HEK293 (cell line): ENCODE results near the gene TIAM1.

Source experiments
- CTCF ChIA-PET: fragments of 350-600 bp; formaldehyde crosslinking; extraction: SDS; loops from one replicate; lab custom pipeline; 2021; ENCODE audit warnings: antibody characterized with exemption; lab: Yijun Ruan, JAX
- POLR2A ChIA-PET: fragments of 300-600 bp; formaldehyde crosslinking; extraction: SDS; loops from one replicate; lab custom pipeline; 2020; ENCODE audit warnings: antibody characterized with exemption, inconsistent platforms; lab: Yijun Ruan, JAX
- H3K27ac ChIP-seq: fragments of 200-500 bp; sonication (Bioruptor generic); 2 replicates; pipeline ENCODE4 v1.5.1; 2014; ENCODE audit warnings: low read depth, low read length, control low read depth, inconsistent platforms; ENCODE audit errors: extremely low read depth
- H3K36me3 ChIP-seq, 2 experiments: fragments of 200-500 bp in 1 of 2; sonication (Bioruptor generic) in 1 of 2; 1 replicate in 1 of 2; 2 replicates in 1 of 2; pipeline ENCODE4 v1.5.1; 2014 to 2017; ENCODE audit warnings: inconsistent platforms in 2 of 2, low read length in 2 of 2; ENCODE audit not compliant: control insufficient read depth in 2 of 2, insufficient read depth in 1 of 2
- H3K4me1 ChIP-seq: fragments of 200-500 bp; sonication (Bioruptor generic); 2 replicates; pipeline ENCODE4 v1.5.1; 2014; ENCODE audit warnings: mild to moderate bottlenecking, low read length, inconsistent platforms; ENCODE audit not compliant: control insufficient read depth, insufficient read depth
- H3K4me3 ChIP-seq: 2 replicates; pipeline ENCODE4 v1.5.1; 2011; ENCODE audit warnings: low read depth, mild to moderate bottlenecking, control low read depth, low read length, moderate library complexity
- H3K9me3 ChIP-seq: fragments of 200-500 bp; sonication (Bioruptor generic); 2 replicates; pipeline ENCODE4 v1.5.1; 2014; ENCODE audit warnings: low read depth, low read length, inconsistent platforms; ENCODE audit not compliant: control insufficient read depth, insufficient read depth
- GLI2 ChIP-seq: fragments of 450-650 bp; formaldehyde crosslinking; IDR thresholded peaks from 2 replicates; pipeline ENCODE4; 2017; ENCODE audit warnings: missing biosample characterization, missing genetic modification characterization, low read depth, borderline replicate concordance
- GLI4 ChIP-seq: fragments of 450-650 bp; formaldehyde crosslinking; IDR thresholded peaks from 2 replicates; pipeline ENCODE4 v1.5.1; 2016; ENCODE audit warnings: missing biosample characterization, missing genetic modification characterization
- GLIS1 ChIP-seq: fragments of 450-650 bp; formaldehyde crosslinking; IDR thresholded peaks from 2 replicates; pipeline ENCODE4 v1.5.1; 2016; ENCODE audit warnings: missing biosample characterization, missing genetic modification characterization
- HOXC10 ChIP-seq: sonication (generic); formaldehyde crosslinking; IDR thresholded peaks from 2 replicates; pipeline ENCODE4 v1.8.1; 2023; ENCODE audit warnings: mild to moderate bottlenecking, missing genetic modification reagents
- ZBTB17 ChIP-seq: fragments of 450-650 bp; formaldehyde crosslinking; IDR thresholded peaks from 2 replicates; pipeline ENCODE4 v1.5.1; 2016; ENCODE audit warnings: missing biosample characterization, missing genetic modification characterization
- ZBTB49 ChIP-seq: fragments of 450-650 bp; formaldehyde crosslinking; IDR thresholded peaks from 2 replicates; pipeline ENCODE4 v1.5.1; 2016; ENCODE audit warnings: missing biosample characterization, missing genetic modification characterization, low read depth
- ZBTB8A ChIP-seq: fragments of 450-650 bp; formaldehyde crosslinking; IDR thresholded peaks from 2 replicates; pipeline ENCODE4 v1.5.1; 2016; ENCODE audit warnings: missing biosample characterization, missing genetic modification characterization
- ZFP41 ChIP-seq: fragments of 450-650 bp; formaldehyde crosslinking; IDR thresholded peaks from 2 replicates; pipeline ENCODE4 v1.5.1; 2016; ENCODE audit warnings: missing biosample characterization, missing genetic modification characterization, borderline replicate concordance
- ZNF138 ChIP-seq: fragments of 450-650 bp; formaldehyde crosslinking; IDR thresholded peaks from 2 replicates; pipeline ENCODE4 v1.5.1; 2016; ENCODE audit warnings: missing biosample characterization, missing genetic modification characterization, borderline replicate concordance
- ZNF148 ChIP-seq: fragments of 450-650 bp; formaldehyde crosslinking; IDR thresholded peaks from 2 replicates; pipeline ENCODE4 v1.5.0; 2017; ENCODE audit warnings: missing biosample characterization, missing genetic modification characterization, borderline replicate concordance
- ZNF18 ChIP-seq: fragments of 450-650 bp; formaldehyde crosslinking; IDR thresholded peaks from 2 replicates; pipeline ENCODE4 v1.5.1; 2016; ENCODE audit warnings: missing biosample characterization, missing genetic modification characterization
- ZNF223 ChIP-seq: fragments of 450-650 bp; formaldehyde crosslinking; IDR thresholded peaks from 2 replicates; pipeline ENCODE4 v1.5.1; 2016; ENCODE audit warnings: missing biosample characterization, missing genetic modification characterization
- ZNF274 ChIP-seq, 2 experiments: fragments of 200-500 bp in 1 of 2; fragments of 450-650 bp in 1 of 2; sonication (Bioruptor generic) in 1 of 2; formaldehyde crosslinking in 1 of 2; IDR thresholded peaks; 2 replicates each; pipeline versions ENCODE4 v1.5.1 to v1.6.1; 2014 to 2016; ENCODE audit warnings: borderline replicate concordance in 1 of 2, inconsistent platforms in 1 of 2, low read length in 1 of 2, missing biosample characterization in 1 of 2, missing genetic modification characterization in 1 of 2
- ZNF292 ChIP-seq: fragments of 450-650 bp; formaldehyde crosslinking; IDR thresholded peaks from 2 replicates; pipeline ENCODE4 v1.5.1; 2016; ENCODE audit warnings: low read depth, missing biosample characterization, missing genetic modification characterization, borderline replicate concordance
- ZNF394 ChIP-seq: fragments of 450-650 bp; formaldehyde crosslinking; IDR thresholded peaks from 2 replicates; pipeline ENCODE4 v1.5.1; 2016; ENCODE audit warnings: missing biosample characterization, missing genetic modification characterization, mild to moderate bottlenecking, moderate library complexity, borderline replicate concordance
- ZNF558 ChIP-seq: fragments of 450-650 bp; formaldehyde crosslinking; IDR thresholded peaks from 2 replicates; pipeline ENCODE4 v1.5.1; 2016; ENCODE audit warnings: missing biosample characterization, missing genetic modification characterization
- ZNF580 ChIP-seq: fragments of 450-650 bp; formaldehyde crosslinking; IDR thresholded peaks from 2 replicates; pipeline ENCODE4 v1.5.1; 2016; ENCODE audit warnings: missing biosample characterization, missing genetic modification characterization
- ZNF830 ChIP-seq: fragments of 450-650 bp; IDR thresholded peaks from 2 replicates; pipeline ENCODE4 v1.5.0; 2018; ENCODE audit warnings: missing biosample characterization, missing genetic modification characterization, low read depth, mild to moderate bottlenecking, moderate library complexity
- ZSCAN16 ChIP-seq: fragments of 450-650 bp; formaldehyde crosslinking; IDR thresholded peaks from 2 replicates; pipeline ENCODE4 v1.5.1; 2016; ENCODE audit warnings: missing biosample characterization, missing genetic modification characterization
- ZSCAN4 ChIP-seq: fragments of 450-650 bp; formaldehyde crosslinking; IDR thresholded peaks from 2 replicates; pipeline ENCODE4 v1.5.1; 2017; ENCODE audit warnings: missing biosample characterization, missing genetic modification characterization

The TIAM1 gene

GRCh38 chr21:31135531-31136184, 208.4 kb downstream of the TIAM1 start:
- CTCF ChIA-PET: interaction anchor here (0.6 to 1.5 kb wide), 3 partner anchors 50 to 966 kb away, joined by 3 to 4 read pairs (median 4); no protein-coding TSS in a partner anchor
- no peak overlapping the region for H3K4me3 ChIP-seq
- POLR2A ChIA-PET: no interaction called here
- peaks cover 0 to 34% of the 10 kb centered on the region in 2 experiments for H3K36me3 ChIP-seq
- TF ChIP-seq ZNF138 (tag by site-specific recombination) (no peak), ZNF223 (no peak), ZFP41 (tag by site-specific recombination) (no peak), ZNF292 (tag by site-specific recombination) (no peak), ZNF274 (IDR thresholded peaks at IDR 0.05; ENCODE audit: low read length) (no peak), ZNF274 (tag by site-specific recombination; IDR thresholded peaks at IDR 0.05; ENCODE audit: borderline replicate concordance) (no peak), ZNF148 (tag by site-specific recombination) (no peak), ZBTB8A (no peak), ZNF580 (tag by site-specific recombination) (no peak), ZNF394 (tag by site-specific recombination) (no peak), ZNF18 (tag by site-specific recombination) (no peak), ZBTB17 (tag by site-specific recombination) (no peak)
- TF ChIP-seq, all 188 proteins: peak for 0
- Histone ChIP-seq H3K4me1 (no peaks in the 10 kb centered on the region; the same call in 1 of the 2 replicates), H3K27ac (no peak overlapping the region), H3K9me3 (no peaks in the 10 kb centered on the region)

- H3K36me3 ChIP-seq: peaks cover 3 to 50% of the 10 kb centered on the region in 2 experiments
- H3K27ac ChIP-seq: no peak overlapping the region
- no peak overlapping the region for H3K4me3 ChIP-seq
- H3K9me3 ChIP-seq: no peaks in the 10 kb centered on the region
- no peak for TF ChIP-seq ZNF830
- TF ChIP-seq ZSCAN16: no peak
- TF ChIP-seq ZNF558 (tag by site-specific recombination): no peak
- no peak for TF ChIP-seq HOXC10 (CRISPR knock-in tag)
- TF ChIP-seq GLI2 (tag by site-specific recombination): no peak
- no peak for TF ChIP-seq GLIS1 (tag by site-specific recombination)
- no peak for TF ChIP-seq GLI4 (tag by site-specific recombination)
- TF ChIP-seq ZSCAN4: no peak
- no peak for TF ChIP-seq ZBTB49 (tag by site-specific recombination)
- ChIA-PET POLR2A (no interaction called here), CTCF (interaction anchor here (0.6 kb wide), 1 partner anchor 405 kb away, joined by 3 read pairs; no protein-coding TSS in a partner anchor)
- H3K4me1 ChIP-seq: no peaks in the 10 kb centered on the region
These were observed 210.7 kb downstream of the TIAM1 start for GRCh38 chr21:31133243-31133830.
